GM23338 (cell line): ENCODE results near the gene SCG5. TPM values are rescaled to one million over a fixed set of nuclear protein-coding genes. Genes with fewer than 3 reads are reported as not detected.

Experiments used
- ATAC-seq: fragments of 200-7000 bp; cut with Tn5 transposase; 3 replicates; pipeline ENCODE4 v1.9.1; 2020
- DNase-seq: peaks from one replicate; pipeline ENCODE4 v3.0.0-alpha.2; 2015; ENCODE audit warnings: low spot score
- H2AFZ ChIP-seq: fragments of 200-600 bp; sonication (generic); 2 replicates; pipeline ENCODE4 v1.8.0; 2016; ENCODE audit warnings: antibody characterized with exemption, mild to moderate bottlenecking, moderate library complexity
- H3F3A ChIP-seq: fragments of 200-600 bp; sonication (generic); replicated peaks from 2 replicates; pipeline ENCODE4 v1.8.0; 2017; ENCODE audit warnings: antibody characterized with exemption, mixed run types, low read depth
- H3K27ac ChIP-seq: fragments of 200-600 bp; sonication (generic); 2 replicates; pipeline ENCODE4 v1.6.1; 2016; ENCODE audit warnings: low read depth
- H3K27me3 ChIP-seq: fragments of 200-600 bp; sonication (generic); 2 replicates; pipeline ENCODE4 v1.8.0; 2016; ENCODE audit warnings: mild to moderate bottlenecking, mixed run types, moderate library complexity; ENCODE audit not compliant: insufficient read depth
- H3K36me3 ChIP-seq: fragments of 200-600 bp; sonication (generic); 2 replicates; pipeline ENCODE4 v1.8.0; 2016; ENCODE audit warnings: mild to moderate bottlenecking; ENCODE audit not compliant: insufficient read depth
- H3K4me1 ChIP-seq: fragments of 200-600 bp; sonication (generic); 2 replicates; pipeline ENCODE4 v1.8.0; 2016; ENCODE audit warnings: mild to moderate bottlenecking, moderate library complexity; ENCODE audit not compliant: insufficient read depth
- H3K4me2 ChIP-seq: fragments of 200-600 bp; sonication (generic); 2 replicates; pipeline ENCODE4 v1.7.1; 2017; ENCODE audit warnings: mixed run types
- H3K4me3 ChIP-seq: fragments of 200-600 bp; sonication (generic); 2 replicates; pipeline ENCODE4 v1.6.1; 2016; ENCODE audit warnings: mixed run types
- H3K79me2 ChIP-seq: fragments of 200-600 bp; sonication (generic); replicated peaks from 2 replicates; pipeline ENCODE4 v1.8.0; 2017; ENCODE audit warnings: mild to moderate bottlenecking; ENCODE audit not compliant: insufficient read depth
- H3K9me2 ChIP-seq: fragments of 200-600 bp; sonication (generic); 2 replicates; pipeline ENCODE4 v1.8.0; 2017; ENCODE audit not compliant: insufficient read depth
- H4K20me1 ChIP-seq: fragments of 200-600 bp; sonication (generic); replicated peaks from 2 replicates; pipeline ENCODE4 v1.8.0; 2017; ENCODE audit warnings: mild to moderate bottlenecking; ENCODE audit not compliant: insufficient read depth
- H3K27ac Mint-ChIP-seq: 2 replicates; pipeline ENCODE4 v1.8.0; 2020; ENCODE audit warnings: inconsistent platforms, mild to moderate bottlenecking, moderate library complexity, mixed read lengths
- H3K27me3 Mint-ChIP-seq: 3 replicates; pipeline ENCODE4 v1.8.0; 2022; ENCODE audit warnings: low read depth, mild to moderate bottlenecking, moderate library complexity, mixed read lengths, inconsistent platforms; ENCODE audit not compliant: insufficient read depth, poor library complexity
- H3K36me3 Mint-ChIP-seq: 3 replicates; pipeline ENCODE4 v1.8.0; 2021; ENCODE audit warnings: low read depth, mild to moderate bottlenecking, inconsistent platforms, moderate library complexity, mixed read lengths
- H3K4me1 Mint-ChIP-seq: 3 replicates; pipeline ENCODE4 v1.8.0; 2020; ENCODE audit warnings: mild to moderate bottlenecking, inconsistent platforms, mixed read lengths
- H3K4me3 Mint-ChIP-seq: 3 replicates; pipeline ENCODE4 v1.8.0; 2021; ENCODE audit warnings: moderate library complexity, mild to moderate bottlenecking, inconsistent platforms, mixed read lengths
- H3K9me3 Mint-ChIP-seq: 3 replicates; pipeline ENCODE4 v1.8.0; 2020; ENCODE audit warnings: moderate library complexity, mild to moderate bottlenecking, inconsistent platforms, mixed read lengths
- CTCF ChIP-seq, 2 experiments: fragments of 200-600 bp in 1 of 2; sonication (generic) in 1 of 2; conservative IDR thresholded peaks; 2 replicates each; pipeline versions ENCODE4 v1.5.1 to v1.6.1; 2016 to 2017; ENCODE audit warnings: antibody characterized with exemption in 2 of 2, low read depth in 2 of 2, mild to moderate bottlenecking in 2 of 2, moderate library complexity in 1 of 2
- JUNB ChIP-seq: IDR thresholded peaks from one replicate; pipeline ENCODE4 v1.6.1; 2016; ENCODE audit warnings: antibody characterized with exemption; ENCODE audit not compliant: unreplicated experiment
- NANOG ChIP-seq: IDR thresholded peaks from 2 replicates; pipeline ENCODE4 v1.6.1; 2016; ENCODE audit warnings: antibody characterized with exemption, borderline replicate concordance
- POLR2AphosphoS5 ChIP-seq: IDR thresholded peaks from 2 replicates; pipeline ENCODE4 v1.6.1; 2016; ENCODE audit warnings: antibody characterized with exemption, low read depth
- REST ChIP-seq: IDR thresholded peaks from one replicate; pipeline ENCODE4 v1.6.1; 2018; ENCODE audit warnings: antibody characterized with exemption; ENCODE audit not compliant: unreplicated experiment
- STAT1 ChIP-seq: IDR thresholded peaks from one replicate; pipeline ENCODE4 v1.6.1; 2016; ENCODE audit warnings: antibody characterized with exemption; ENCODE audit not compliant: unreplicated experiment
- ZNF462 ChIP-seq: fragments of 250-450 bp; sonication (Bioruptor Pico); IDR thresholded peaks from 2 replicates; pipeline ENCODE4 v1.5.0; 2020; ENCODE audit warnings: mild to moderate bottlenecking, moderate library complexity
- polyA plus RNA-seq: library from polyadenylated mRNA; unstranded; fragments of >200 nt; fragmentation: Nextera tagmentation; extraction: Ambion mirVana; gene quantifications from 2 replicates; pipeline ENCODE4 v1.2.1, GENCODE V29; 2016
- total RNA-seq: library from RNA; depleted of rRNA; stranded (reverse); fragments of >200 nt; shearing (Covaris generic); gene quantifications from 2 replicates; pipeline ENCODE4 v1.2.3, GENCODE V29; 2014

The SCG5 gene
- total and polyA plus RNA-seq, 2 experiments from 2014 or later = 48.1 to 73.3 TPM

- TF ChIP-seq ZNF462 (CRISPR knock-in tag) = no peak
- no peak for TF ChIP-seq STAT1
- no peak for TF ChIP-seq JUNB
- TF ChIP-seq POLR2AphosphoS5 = no peak
- TF ChIP-seq CTCF (conservative IDR thresholded peaks at IDR 0.05; ENCODE audit: low read depth in 2 of 2) = no peak
Measured at GRCh38 chr15:32676169-32676568, 34.7 kb downstream of the SCG5 start (continued).

GRCh38 chr15:32677238-32677750, 35.8 kb downstream of the SCG5 start:
- Histone ChIP-seq H3K79me2 (no peaks in the 10 kb centered on the region), H3K27ac (no peak overlapping the region), H3F3A (no peaks in the 10 kb centered on the region), H3K4me3 (no peak overlapping the region), H3K4me2 (no peak overlapping the region), H4K20me1 (no peaks in the 10 kb centered on the region), H3K4me1 (peaks cover 12% of the 10 kb centered on the region), H3K27me3 (no peaks in the 10 kb centered on the region), H2AFZ (no peak overlapping the region), H3K36me3 (no peaks in the 10 kb centered on the region), H3K9me2 (no peaks in the 10 kb centered on the region)
- no peak for DNase-seq
- Mint-ChIP-seq H3K4me1 (peaks cover 14% of the 10 kb centered on the region), H3K4me3 (no peak overlapping the region), H3K27me3 (peaks cover 8% of the 10 kb centered on the region), H3K36me3 (peaks cover 3% of the 10 kb centered on the region; the same call in 2 of the 3 replicates), H3K27ac (peak overlapping the region; percentile 37), H3K9me3 (no peaks in the 10 kb centered on the region)
- ATAC-seq = no peak
- TF ChIP-seq POLR2AphosphoS5 = no peak
- TF ChIP-seq REST = no peak
- TF ChIP-seq NANOG = no peak
